Measurements from ENCODE around the gene ACAD9.
A peak's percentile ranks its signal among the peaks of the same experiment; 100 is the strongest.

ACAD9 gene

DNA sequence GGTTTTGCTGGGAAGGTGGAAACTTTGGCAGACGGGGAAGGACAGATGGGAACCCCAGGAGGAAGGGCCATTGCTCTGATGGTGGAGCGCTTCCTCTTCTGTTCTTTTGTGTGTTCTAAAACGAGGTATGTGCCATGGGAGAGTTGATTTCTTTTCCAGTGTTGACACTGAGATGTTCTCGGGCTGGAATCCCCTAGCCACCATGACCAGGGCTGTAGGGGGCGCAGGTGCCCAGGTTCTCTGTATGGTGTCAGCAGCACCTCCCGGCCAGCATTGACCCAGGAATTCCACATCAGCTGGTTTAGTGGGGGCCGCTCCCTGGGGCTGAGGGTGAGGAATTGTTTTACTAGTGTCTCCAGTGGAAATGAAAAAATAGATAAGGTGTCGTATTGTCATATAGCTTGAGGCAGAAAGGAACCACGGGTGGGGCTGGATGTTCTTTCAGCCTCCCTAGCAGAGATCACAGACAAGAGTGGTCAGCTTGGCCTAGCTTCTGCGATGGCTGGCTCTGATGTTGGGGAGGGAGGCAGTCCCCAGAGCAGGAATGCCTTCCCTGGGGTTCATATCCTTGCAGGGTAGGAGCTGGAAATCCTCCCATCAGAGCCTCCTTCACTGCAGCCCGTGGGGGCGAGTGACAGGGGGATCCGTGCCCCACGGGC, 34.2 kb upstream of the ACAD9 start:
- Histone ChIP-seq H3K27ac (ENCODE audit: low read depth, low read length) (no peak overlapping the region), H3F3A (ENCODE audit: insufficient read depth) (no peaks in the 10 kb centered on the region), H3K36me3 (ENCODE audit: low read length) (no peaks in the 10 kb centered on the region), H3K9me2 (replicated peaks; ENCODE audit: insufficient read depth, low read length) (no peaks in the 10 kb centered on the region), H3K9ac (ENCODE audit: low read length) (no peak overlapping the region), H2AFZ (ENCODE audit: low read depth, low read length, severe bottlenecking) (peak overlapping the region; percentile 90), H3K79me2 (ENCODE audit: insufficient read depth, low read length) (no peaks in the 10 kb centered on the region), H3K4me2 (ENCODE audit: low read depth, low read length, poor library complexity, severe bottlenecking) (peak overlapping the region; percentile 44), H4K20me1 (ENCODE audit: low read depth, low read length) (no peaks in the 10 kb centered on the region), H3K9me3 (ENCODE audit: insufficient read depth, low read length) (no peaks in the 10 kb centered on the region), H3K27me3 (ENCODE audit: low read length) (no peaks in the 10 kb centered on the region), H3K4me3 (ENCODE audit: insufficient read depth, low read length, poor library complexity, severe bottlenecking) (no peak overlapping the region)
- no peak for TF ChIP-seq EZH2phosphoT487 (conservative IDR thresholded peaks at IDR 0.05; ENCODE audit: low read length)
- TF ChIP-seq, protein P1, sequence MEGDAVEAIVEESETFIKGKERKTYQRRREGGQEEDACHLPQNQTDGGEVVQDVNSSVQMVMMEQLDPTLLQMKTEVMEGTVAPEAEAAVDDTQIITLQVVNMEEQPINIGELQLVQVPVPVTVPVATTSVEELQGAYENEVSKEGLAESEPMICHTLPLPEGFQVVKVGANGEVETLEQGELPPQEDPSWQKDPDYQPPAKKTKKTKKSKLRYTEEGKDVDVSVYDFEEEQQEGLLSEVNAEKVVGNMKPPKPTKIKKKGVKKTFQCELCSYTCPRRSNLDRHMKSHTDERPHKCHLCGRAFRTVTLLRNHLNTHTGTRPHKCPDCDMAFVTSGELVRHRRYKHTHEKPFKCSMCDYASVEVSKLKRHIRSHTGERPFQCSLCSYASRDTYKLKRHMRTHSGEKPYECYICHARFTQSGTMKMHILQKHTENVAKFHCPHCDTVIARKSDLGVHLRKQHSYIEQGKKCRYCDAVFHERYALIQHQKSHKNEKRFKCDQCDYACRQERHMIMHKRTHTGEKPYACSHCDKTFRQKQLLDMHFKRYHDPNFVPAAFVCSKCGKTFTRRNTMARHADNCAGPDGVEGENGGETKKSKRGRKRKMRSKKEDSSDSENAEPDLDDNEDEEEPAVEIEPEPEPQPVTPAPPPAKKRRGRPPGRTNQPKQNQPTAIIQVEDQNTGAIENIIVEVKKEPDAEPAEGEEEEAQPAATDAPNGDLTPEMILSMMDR (IDR thresholded peaks at IDR 0.05; ENCODE audit: insufficient read depth, low read length, poor library complexity, severe bottlenecking): peak; percentile 46

DNA sequence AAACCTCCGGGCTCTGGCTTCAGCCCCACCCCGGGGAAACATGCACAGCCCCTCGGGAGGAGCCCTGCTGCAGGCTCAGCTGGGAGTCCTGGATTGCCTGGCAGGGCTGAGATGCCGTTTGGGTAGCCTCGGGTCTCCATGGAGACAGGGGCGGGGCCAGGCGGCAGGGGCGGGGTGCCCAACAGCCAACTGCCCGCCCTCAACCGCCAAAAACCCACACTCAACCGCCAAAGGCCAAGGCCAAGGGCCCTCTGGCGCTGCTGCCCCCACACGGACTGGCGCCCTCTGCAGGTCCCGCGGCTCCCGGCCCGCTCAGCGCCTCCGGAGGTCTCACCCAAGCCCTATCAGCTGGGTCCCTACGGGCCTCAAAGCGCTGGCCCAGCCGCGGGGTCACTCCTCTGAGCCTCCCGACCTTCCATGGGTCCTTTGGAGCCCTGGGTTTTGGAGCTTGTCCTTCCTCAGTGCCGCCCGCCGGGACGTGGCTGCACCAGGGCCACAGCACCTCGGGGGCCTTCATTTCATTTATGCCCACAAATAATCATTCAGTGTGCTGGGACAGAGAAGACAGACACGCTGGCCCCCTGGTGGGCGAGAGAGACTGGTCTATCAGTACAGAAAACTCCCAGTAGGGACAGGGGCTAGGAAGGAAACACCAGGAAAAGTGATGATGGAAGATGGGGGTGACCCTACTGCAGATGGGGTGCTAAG, 33.5 kb upstream of the ACAD9 start:
- Histone ChIP-seq H4K20me1 (ENCODE audit: low read depth, low read length) (no peaks in the 10 kb centered on the region), H3K27ac (ENCODE audit: low read depth, low read length) (no peak overlapping the region), H3K9me2 (replicated peaks; ENCODE audit: insufficient read depth, low read length) (no peaks in the 10 kb centered on the region), H3K9ac (ENCODE audit: low read length) (peak overlapping the region; percentile 44; the same call in 1 of the 2 replicates), H2AFZ (ENCODE audit: low read depth, low read length, severe bottlenecking) (peak overlapping the region; percentile 90), H3F3A (ENCODE audit: insufficient read depth) (no peaks in the 10 kb centered on the region), H3K4me3 (ENCODE audit: insufficient read depth, low read length, poor library complexity, severe bottlenecking) (peak overlapping the region; percentile 28), H3K4me2 (ENCODE audit: low read depth, low read length, poor library complexity, severe bottlenecking) (peak overlapping the region; percentile 44), H3K79me2 (ENCODE audit: insufficient read depth, low read length) (no peaks in the 10 kb centered on the region), H3K36me3 (ENCODE audit: low read length) (no peaks in the 10 kb centered on the region), H3K27me3 (ENCODE audit: low read length) (no peaks in the 10 kb centered on the region), H3K9me3 (ENCODE audit: insufficient read depth, low read length) (no peaks in the 10 kb centered on the region)
- no peak for TF ChIP-seq EZH2phosphoT487 (conservative IDR thresholded peaks at IDR 0.05; ENCODE audit: low read length)
- TF ChIP-seq, protein P1 (IDR thresholded peaks at IDR 0.05; ENCODE audit: insufficient read depth, low read length, poor library complexity, severe bottlenecking): peak; percentile 66

DNA sequence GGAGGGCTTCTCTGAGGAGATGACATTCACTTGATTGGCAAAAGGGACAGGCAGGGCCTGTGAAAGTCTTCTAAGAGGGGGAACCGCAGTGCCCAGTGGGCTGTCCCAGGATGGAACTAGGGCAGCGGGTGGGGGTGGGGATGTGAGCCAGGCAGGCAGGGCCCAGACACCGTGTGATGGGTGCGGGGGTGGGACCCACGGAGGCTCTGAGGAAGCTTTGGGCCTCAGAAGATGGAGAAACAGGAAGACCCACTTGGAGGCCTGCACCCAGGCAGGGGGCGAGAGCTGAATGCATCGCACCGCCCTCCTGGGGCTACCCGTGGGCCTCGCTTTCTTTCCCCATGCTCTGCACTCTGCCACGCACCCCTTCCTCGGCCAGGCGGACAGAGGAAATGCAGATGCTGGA, 32.9 kb upstream of the ACAD9 start:
- Histone ChIP-seq H3K36me3 (ENCODE audit: low read length) (no peaks in the 10 kb centered on the region), H3K27ac (ENCODE audit: low read depth, low read length) (no peak overlapping the region), H3K79me2 (ENCODE audit: insufficient read depth, low read length) (no peaks in the 10 kb centered on the region), H3K9me3 (ENCODE audit: insufficient read depth, low read length) (no peaks in the 10 kb centered on the region), H3K4me3 (ENCODE audit: insufficient read depth, low read length, poor library complexity, severe bottlenecking) (no peak overlapping the region), H2AFZ (ENCODE audit: low read depth, low read length, severe bottlenecking) (peak overlapping the region; percentile 90), H3F3A (ENCODE audit: insufficient read depth) (no peaks in the 10 kb centered on the region), H3K9ac (ENCODE audit: low read length) (peak overlapping the region; percentile 44; the same call in 1 of the 2 replicates), H3K9me2 (replicated peaks; ENCODE audit: insufficient read depth, low read length) (no peaks in the 10 kb centered on the region), H3K27me3 (ENCODE audit: low read length) (no peaks in the 10 kb centered on the region), H3K4me2 (ENCODE audit: low read depth, low read length, poor library complexity, severe bottlenecking) (peak overlapping the region; percentile 44), H4K20me1 (ENCODE audit: low read depth, low read length) (no peaks in the 10 kb centered on the region)
- TF ChIP-seq, protein P1 (IDR thresholded peaks at IDR 0.05; ENCODE audit: insufficient read depth, low read length, poor library complexity, severe bottlenecking): no peak
- TF ChIP-seq EZH2phosphoT487 (conservative IDR thresholded peaks at IDR 0.05; ENCODE audit: low read length): no peak
